ENCODE measurements around the gene PSTPIP1. TPM values are rescaled to one million over a fixed set of nuclear protein-coding genes. Genes with fewer than 3 reads are reported as not detected.

The PSTPIP1 gene
- total RNA-seq, 1 experiment from 2014 or later = 0.76 TPM

- DNase-seq (ENCODE audit: low spot score) = no peak
These were observed 24.0 kb downstream of the PSTPIP1 start for GRCh38 chr15:77018796-77019505.

- no peak for DNase-seq (ENCODE audit: low spot score)
These were observed 24.8 kb downstream of the PSTPIP1 start for GRCh38 chr15:77019521-77020331.

GRCh38 chr15:77020348-77021087, 25.6 kb downstream of the PSTPIP1 start:
- DNase-seq (ENCODE audit: low spot score) = no peak

- DNase-seq (ENCODE audit: low spot score) = no peak
These were observed 26.2 kb downstream of the PSTPIP1 start for GRCh38 chr15:77021088-77021481.

- no peak for DNase-seq (ENCODE audit: low spot score)
These were observed 27.0 kb downstream of the PSTPIP1 start for GRCh38 chr15:77021803-77022381.

- no peak for DNase-seq (ENCODE audit: low spot score)
These were observed 28.0 kb downstream of the PSTPIP1 start for GRCh38 chr15:77022646-77023575.

GRCh38 chr15:77023576-77024272, 28.8 kb downstream of the PSTPIP1 start:
- DNase-seq (ENCODE audit: low spot score) = no peak

GRCh38 chr15:77024273-77025082, 29.6 kb downstream of the PSTPIP1 start:
- peak; percentile 83 for DNase-seq (ENCODE audit: low spot score)

GRCh38 chr15:77025083-77025901, 30.4 kb downstream of the PSTPIP1 start:
- no peak for DNase-seq (ENCODE audit: low spot score)

- no peak for DNase-seq (ENCODE audit: low spot score)
These were observed 31.1 kb downstream of the PSTPIP1 start for GRCh38 chr15:77025941-77026411.

GRCh38 chr15:77026501-77027110, 31.7 kb downstream of the PSTPIP1 start:
- no peak for DNase-seq (ENCODE audit: low spot score)

- no peak for DNase-seq (ENCODE audit: low spot score)
These were observed 32.3 kb downstream of the PSTPIP1 start for GRCh38 chr15:77027111-77027696.

GRCh38 chr15:77027697-77028450, 32.9 kb downstream of the PSTPIP1 start:
- DNase-seq (ENCODE audit: low spot score) = no peak

GRCh38 chr15:77028451-77029165, 33.7 kb downstream of the PSTPIP1 start:
- no peak for DNase-seq (ENCODE audit: low spot score)

- DNase-seq (ENCODE audit: low spot score) = peak; percentile 41
These were observed 34.5 kb downstream of the PSTPIP1 start for GRCh38 chr15:77029166-77030047.
